Lung (tissue), 12 donors: ENCODE measurements around the gene PHLDB2. TPM values are rescaled to one million over a fixed set of nuclear protein-coding genes. Genes with fewer than 3 reads are reported as not detected.
A peak's percentile ranks its signal among the peaks of the same experiment; 100 is the strongest.

Experiments used
- ATAC-seq: fragments of 200-7000 bp; cut with Tn5 transposase; one replicate; pipeline ENCODE4 v1.9.1; 2020; ENCODE audit warnings: moderate number of reproducible peaks; ENCODE audit not compliant: insufficient read depth, low FRiP score
- DNase-seq, 3 donors: peaks; one replicate each; pipeline ENCODE4 v3.0.0-alpha.2; 2013 to 2017
- H3K27ac ChIP-seq, 2 donors: one replicate each; pipeline ENCODE4 v1.5.1; 2013; ENCODE audit warnings: mild to moderate bottlenecking in 2 of 2, moderate library complexity in 2 of 2, control low read depth in 1 of 2, inconsistent platforms in 1 of 2, low read depth in 1 of 2, low read length in 1 of 2
- H3K27me3 ChIP-seq, 3 donors: one replicate each; pipeline ENCODE4 v1.5.1; 2013; ENCODE audit warnings: low read length in 2 of 3; ENCODE audit not compliant: control insufficient read depth in 3 of 3, insufficient read depth in 3 of 3
- H3K36me3 ChIP-seq, 4 donors: one replicate each; pipeline ENCODE4 v1.5.1; 2013; ENCODE audit warnings: low read length in 4 of 4, mild to moderate bottlenecking in 1 of 4, moderate library complexity in 1 of 4; ENCODE audit not compliant: control insufficient read depth in 4 of 4, insufficient read depth in 4 of 4
- H3K4me1 ChIP-seq, 5 donors: one replicate each; pipeline ENCODE4 v1.5.1; 2013; ENCODE audit warnings: low read length in 5 of 5, mild to moderate bottlenecking in 2 of 5, moderate library complexity in 1 of 5; ENCODE audit not compliant: control insufficient read depth in 5 of 5, insufficient read depth in 5 of 5
- H3K4me3 ChIP-seq: one replicate; pipeline ENCODE4 v1.5.1; 2013; ENCODE audit warnings: mild to moderate bottlenecking, control low read depth, moderate library complexity
- H3K9ac ChIP-seq, 2 donors: one replicate each; pipeline ENCODE4 v1.5.1; 2013; ENCODE audit warnings: low read length in 2 of 2, control low read depth in 1 of 2; ENCODE audit not compliant: insufficient read depth in 1 of 2
- H3K9me3 ChIP-seq, 4 donors: one replicate each; pipeline ENCODE4 v1.5.1; 2013; ENCODE audit warnings: low read length in 3 of 4, mild to moderate bottlenecking in 1 of 4, moderate library complexity in 1 of 4; ENCODE audit not compliant: control insufficient read depth in 4 of 4, insufficient read depth in 3 of 4
- WGBS, 2 donors: extraction: QIAGEN DNeasy Blood & Tissue Kit; methylation state at CpG; one replicate each; pipeline ENCODE4 v1.1.7; 2013; 5-methylcytosine and 5-hydroxymethylcytosine counted together
- polyA plus RNA-seq, 2 donors: library from polyadenylated mRNA; stranded (reverse); fragments of 200-250 nt; gene quantifications; one replicate each; pipeline ENCODE4 v1.2.1, GENCODE V29; 2013
- total RNA-seq, 2 donors: library from RNA; depleted of rRNA in 1 of 2; stranded (reverse); fragments of >200 nt in 1 of 2; gene quantifications; one replicate each; pipeline ENCODE4 v1.2.1, GENCODE V29; 2014 to 2021
- TF ChIP-seq, protein P1 (sequence below): IDR thresholded peaks from 2 replicates; pipeline ENCODE4 v1.5.1; 2012; ENCODE audit warnings: mild to moderate bottlenecking; ENCODE audit errors: control extremely low read depth, extremely low read depth
- donor health status: control.
- donor health status: control.
- donor health status: Bipolar disorder and iron deficiency.
- donor health status: healthy.
- donor health status: DM: yes; HTN: yes; CAD: no.

PHLDB2 gene
- total and polyA plus RNA-seq, 4 donors, result 14.4 to 58.1 (median 26.7) TPM

DNA sequence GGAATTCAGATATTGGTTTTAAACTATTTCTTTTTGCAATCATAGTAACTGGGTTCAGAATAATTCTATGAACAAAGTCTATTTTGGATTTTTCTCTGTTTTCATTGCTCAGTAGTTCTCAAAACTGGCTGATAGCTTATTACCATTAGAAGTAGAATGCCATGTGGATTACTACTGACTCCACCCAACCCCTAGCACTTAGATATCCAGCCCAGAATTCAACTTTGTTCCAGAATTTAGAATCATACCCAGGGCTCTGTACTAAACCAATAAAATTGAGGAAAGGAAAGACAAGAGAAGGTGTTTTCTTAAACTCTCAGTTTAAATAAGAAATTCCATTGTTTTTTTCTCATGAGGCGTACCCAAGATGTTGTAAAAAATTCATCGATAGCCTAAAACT, 80.8 kb downstream of the PHLDB2 start:
- TF ChIP-seq, protein P1, sequence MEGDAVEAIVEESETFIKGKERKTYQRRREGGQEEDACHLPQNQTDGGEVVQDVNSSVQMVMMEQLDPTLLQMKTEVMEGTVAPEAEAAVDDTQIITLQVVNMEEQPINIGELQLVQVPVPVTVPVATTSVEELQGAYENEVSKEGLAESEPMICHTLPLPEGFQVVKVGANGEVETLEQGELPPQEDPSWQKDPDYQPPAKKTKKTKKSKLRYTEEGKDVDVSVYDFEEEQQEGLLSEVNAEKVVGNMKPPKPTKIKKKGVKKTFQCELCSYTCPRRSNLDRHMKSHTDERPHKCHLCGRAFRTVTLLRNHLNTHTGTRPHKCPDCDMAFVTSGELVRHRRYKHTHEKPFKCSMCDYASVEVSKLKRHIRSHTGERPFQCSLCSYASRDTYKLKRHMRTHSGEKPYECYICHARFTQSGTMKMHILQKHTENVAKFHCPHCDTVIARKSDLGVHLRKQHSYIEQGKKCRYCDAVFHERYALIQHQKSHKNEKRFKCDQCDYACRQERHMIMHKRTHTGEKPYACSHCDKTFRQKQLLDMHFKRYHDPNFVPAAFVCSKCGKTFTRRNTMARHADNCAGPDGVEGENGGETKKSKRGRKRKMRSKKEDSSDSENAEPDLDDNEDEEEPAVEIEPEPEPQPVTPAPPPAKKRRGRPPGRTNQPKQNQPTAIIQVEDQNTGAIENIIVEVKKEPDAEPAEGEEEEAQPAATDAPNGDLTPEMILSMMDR, result no peak
- WGBS, 2 donors, result 92 to 95% methylated on average over 2 of the region's 2 CpGs
- ATAC-seq, result no peak

DNA sequence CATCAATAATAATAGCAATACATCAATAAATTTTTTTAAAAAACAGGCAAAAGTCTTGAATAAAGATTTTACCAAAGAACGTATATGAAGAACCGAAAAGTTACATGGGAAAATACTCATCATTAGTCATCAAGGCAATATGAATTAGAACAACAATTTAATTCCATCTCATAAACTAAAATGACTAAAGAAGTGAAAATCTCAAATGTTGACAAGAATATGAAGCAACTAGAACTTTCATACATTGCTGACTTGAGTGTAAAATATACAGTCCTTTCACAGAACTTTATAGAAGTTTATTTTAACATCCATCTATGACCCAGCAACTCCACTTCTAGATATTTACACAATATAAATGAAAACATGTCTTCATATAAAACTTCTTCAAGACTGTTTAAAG, 84.5 kb downstream of the PHLDB2 start:
- TF ChIP-seq, protein P1, result no peak
- Histone ChIP-seq H3K4me1 (peaks cover 0 to 3% (median 0%) of the 10 kb centered on the region in 5 donors), H3K27me3 (no peaks in the 10 kb centered on the region), H3K4me3 (no peak overlapping the region), H3K27ac (no peak overlapping the region), H3K9me3 (no peaks in the 10 kb centered on the region), H3K36me3 (peaks cover 2 to 34% (median 9%) of the 10 kb centered on the region in 4 donors), H3K9ac (no peak overlapping the region)
- 98 to 99% methylated on average over 2 of the region's 2 CpGs for WGBS, 2 donors
- ATAC-seq, result no peak
- no peak for DNase-seq

More for the DNA sequence above, 80.8 kb downstream of the PHLDB2 start:
- no peak for DNase-seq
- H3K27ac ChIP-seq, result no peak overlapping the region
- H3K4me1 ChIP-seq, result peaks cover 0 to 8% (median 0%) of the 10 kb centered on the region in 5 donors
- H3K9ac ChIP-seq, result no peak overlapping the region
- H3K27me3 ChIP-seq, result no peaks in the 10 kb centered on the region
- H3K4me3 ChIP-seq, result no peak overlapping the region
- no peaks in the 10 kb centered on the region for H3K9me3 ChIP-seq
- H3K36me3 ChIP-seq, result peaks cover 2 to 27% (median 8%) of the 10 kb centered on the region in 4 donors

DNA sequence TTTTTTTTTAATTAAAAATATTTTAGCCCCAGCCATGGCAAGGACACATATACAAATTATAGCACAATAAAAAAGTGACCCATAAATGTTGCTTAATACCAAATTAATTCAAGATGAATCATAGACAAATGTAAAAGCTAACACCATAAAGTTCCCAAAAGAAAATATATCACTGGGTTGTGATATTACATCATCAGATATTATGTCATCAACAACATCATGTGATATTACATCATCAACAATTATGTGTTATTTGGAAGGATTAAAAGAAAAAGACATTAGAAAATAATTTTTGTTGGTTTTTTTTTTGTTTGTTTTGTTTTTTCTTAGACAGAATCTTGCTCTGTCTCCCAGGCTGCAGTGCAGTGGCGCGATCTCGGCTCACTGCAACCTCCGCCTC, 85.3 kb downstream of the PHLDB2 start:
- Histone ChIP-seq H3K4me3 (no peak overlapping the region), H3K36me3 (peaks cover 4 to 34% (median 9%) of the 10 kb centered on the region in 4 donors), H3K4me1 (peaks cover 0 to 3% (median 0%) of the 10 kb centered on the region in 5 donors), H3K27me3 (no peaks in the 10 kb centered on the region), H3K9me3 (no peaks in the 10 kb centered on the region), H3K27ac (no peak overlapping the region), H3K9ac (no peak overlapping the region)
- TF ChIP-seq, protein P1, result no peak
- DNase-seq (no peak), ATAC-seq (no peak)
- WGBS, 2 donors, result 85 to 89% methylated on average over 4 of the region's 4 CpGs

DNA sequence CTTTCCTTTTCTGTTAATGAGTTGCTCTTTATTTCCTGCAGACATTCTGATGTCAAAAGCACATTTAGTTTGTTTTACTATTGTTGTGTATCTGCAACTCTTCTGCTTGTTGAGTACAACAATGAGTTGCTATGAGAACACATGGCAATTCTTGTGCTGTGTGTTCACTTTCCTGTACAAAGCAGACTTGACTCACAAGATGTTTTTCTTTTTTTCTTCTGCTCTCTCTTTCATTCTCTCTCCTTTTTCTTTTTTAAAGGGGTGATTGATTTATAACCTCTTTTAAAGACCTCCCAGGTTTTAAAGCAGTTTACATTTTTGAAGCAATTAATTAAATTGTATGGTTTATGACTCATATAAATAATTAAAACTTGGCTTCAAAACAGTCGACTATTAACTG, 88.2 kb downstream of the PHLDB2 start:
- H3K4me1 ChIP-seq, result peaks cover 0 to 3% (median 0%) of the 10 kb centered on the region in 5 donors
- ATAC-seq (no peak), DNase-seq (peak in 2 of 3 donors; percentile 33 to 62)
- no peak overlapping the region for H3K27ac ChIP-seq
- H3K36me3 ChIP-seq, result peaks cover 3 to 23% (median 5%) of the 10 kb centered on the region in 4 donors
- 53 to 84% methylated on average over 1 of the region's 1 CpG for WGBS, 2 donors
- no peak overlapping the region for H3K4me3 ChIP-seq
- H3K9me3 ChIP-seq, result no peaks in the 10 kb centered on the region
- peak overlapping the region in 1 of 2 donors; percentile 1 for H3K9ac ChIP-seq
- no peaks in the 10 kb centered on the region for H3K27me3 ChIP-seq
- TF ChIP-seq, protein P1, result no peak
